Right atrium auricular region (tissue), 2 donors: ENCODE data around the gene ATP6V1G3. TPM values are rescaled to one million over a fixed set of nuclear protein-coding genes. Genes with fewer than 3 reads are reported as not detected.

ENCODE experiments used
- DNase-seq: peaks from one replicate; pipeline ENCODE4 v3.0.0-alpha.2; 2019; ENCODE audit warnings: low spot score
- H3K27ac ChIP-seq, 2 donors: fragments of 200-600 bp; sonication (generic); 1 replicate in 1 of 2; 2 replicates in 1 of 2; pipeline ENCODE4 v1.5.1; 2016 to 2019
- H3K27me3 ChIP-seq, 2 donors: fragments of 200-600 bp; sonication (generic); one replicate each; pipeline versions ENCODE4 v1.5.1 to v1.6.0; 2017 to 2019
- H3K36me3 ChIP-seq: fragments of 200-600 bp; sonication (generic); one replicate; pipeline ENCODE4 v1.5.1; 2016
- H3K4me1 ChIP-seq, 2 donors: fragments of 200-600 bp; sonication (generic); one replicate each; pipeline versions ENCODE4 v1.5.1 to v1.6.0; 2017 to 2019
- H3K4me3 ChIP-seq, 2 donors: fragments of 200-600 bp; sonication (generic); 1 replicate in 1 of 2; 2 replicates in 1 of 2; pipeline ENCODE4 v1.5.1; 2017 to 2019; ENCODE audit warnings: mild to moderate bottlenecking in 1 of 2, moderate library complexity in 1 of 2
- H3K9me3 ChIP-seq, 2 donors: fragments of 200-600 bp; sonication (generic); one replicate each; pipeline ENCODE4 v1.5.1; 2019
- total RNA-seq, 2 donors: library from RNA; depleted of rRNA; stranded (reverse); fragments of >200 nt; gene quantifications; one replicate each; pipeline ENCODE4 v1.1.0, GENCODE V29; 2016
- TF ChIP-seq, protein P1 (sequence below), 2 donors: fragments of 200-600 bp; sonication (generic); IDR thresholded peaks; one replicate each; pipeline ENCODE4 v1.5.1; 2019; ENCODE audit warnings: antibody characterized with exemption in 2 of 2

Gene ATP6V1G3
- total RNA-seq, 2 donors from 2014 or later: not detected

DNA sequence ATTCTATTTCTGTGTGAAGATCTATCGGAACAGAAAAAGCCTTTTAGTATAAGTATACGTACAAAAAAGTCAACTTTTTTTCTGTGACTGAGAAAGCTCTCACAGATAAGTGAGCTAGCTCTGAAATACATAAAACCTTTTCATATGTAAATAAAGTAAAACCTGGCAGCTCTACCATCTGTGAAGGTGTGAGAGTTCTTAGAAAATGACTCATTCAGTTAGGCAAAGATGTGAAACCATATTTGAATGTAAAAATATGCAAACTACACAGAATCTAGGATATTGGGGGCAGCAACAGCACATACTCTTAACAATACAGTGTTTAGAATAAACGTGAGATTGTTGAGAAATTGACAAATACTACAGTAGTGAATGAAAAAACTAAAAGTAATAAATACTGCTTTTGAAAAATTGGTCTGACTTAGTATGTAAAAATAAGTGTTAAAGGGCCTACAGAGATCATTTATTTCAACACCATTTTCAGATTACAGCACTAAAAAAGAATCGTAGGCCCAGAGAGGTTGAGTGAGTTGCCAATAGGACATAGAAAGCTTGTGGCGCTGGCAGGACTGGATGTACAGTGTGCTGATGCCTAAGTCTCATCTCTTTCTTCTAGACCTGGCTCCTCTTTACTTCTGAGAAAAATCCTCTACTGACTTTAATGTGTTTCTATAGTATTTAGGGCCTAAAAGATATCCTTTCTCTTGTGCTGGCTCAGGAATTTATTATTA lies 19.8 kb downstream of the ATP6V1G3 start:
- DNase-seq: no peak
- Histone ChIP-seq H3K36me3 (no peaks in the 10 kb centered on the region), H3K27ac (no peak overlapping the region), H3K9me3 (no peaks in the 10 kb centered on the region), H3K4me3 (no peak overlapping the region), H3K4me1 (no peaks in the 10 kb centered on the region), H3K27me3 (no peaks in the 10 kb centered on the region)
- TF ChIP-seq, protein P1, sequence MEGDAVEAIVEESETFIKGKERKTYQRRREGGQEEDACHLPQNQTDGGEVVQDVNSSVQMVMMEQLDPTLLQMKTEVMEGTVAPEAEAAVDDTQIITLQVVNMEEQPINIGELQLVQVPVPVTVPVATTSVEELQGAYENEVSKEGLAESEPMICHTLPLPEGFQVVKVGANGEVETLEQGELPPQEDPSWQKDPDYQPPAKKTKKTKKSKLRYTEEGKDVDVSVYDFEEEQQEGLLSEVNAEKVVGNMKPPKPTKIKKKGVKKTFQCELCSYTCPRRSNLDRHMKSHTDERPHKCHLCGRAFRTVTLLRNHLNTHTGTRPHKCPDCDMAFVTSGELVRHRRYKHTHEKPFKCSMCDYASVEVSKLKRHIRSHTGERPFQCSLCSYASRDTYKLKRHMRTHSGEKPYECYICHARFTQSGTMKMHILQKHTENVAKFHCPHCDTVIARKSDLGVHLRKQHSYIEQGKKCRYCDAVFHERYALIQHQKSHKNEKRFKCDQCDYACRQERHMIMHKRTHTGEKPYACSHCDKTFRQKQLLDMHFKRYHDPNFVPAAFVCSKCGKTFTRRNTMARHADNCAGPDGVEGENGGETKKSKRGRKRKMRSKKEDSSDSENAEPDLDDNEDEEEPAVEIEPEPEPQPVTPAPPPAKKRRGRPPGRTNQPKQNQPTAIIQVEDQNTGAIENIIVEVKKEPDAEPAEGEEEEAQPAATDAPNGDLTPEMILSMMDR (IDR thresholded peaks at IDR 0.05): no peak

DNA sequence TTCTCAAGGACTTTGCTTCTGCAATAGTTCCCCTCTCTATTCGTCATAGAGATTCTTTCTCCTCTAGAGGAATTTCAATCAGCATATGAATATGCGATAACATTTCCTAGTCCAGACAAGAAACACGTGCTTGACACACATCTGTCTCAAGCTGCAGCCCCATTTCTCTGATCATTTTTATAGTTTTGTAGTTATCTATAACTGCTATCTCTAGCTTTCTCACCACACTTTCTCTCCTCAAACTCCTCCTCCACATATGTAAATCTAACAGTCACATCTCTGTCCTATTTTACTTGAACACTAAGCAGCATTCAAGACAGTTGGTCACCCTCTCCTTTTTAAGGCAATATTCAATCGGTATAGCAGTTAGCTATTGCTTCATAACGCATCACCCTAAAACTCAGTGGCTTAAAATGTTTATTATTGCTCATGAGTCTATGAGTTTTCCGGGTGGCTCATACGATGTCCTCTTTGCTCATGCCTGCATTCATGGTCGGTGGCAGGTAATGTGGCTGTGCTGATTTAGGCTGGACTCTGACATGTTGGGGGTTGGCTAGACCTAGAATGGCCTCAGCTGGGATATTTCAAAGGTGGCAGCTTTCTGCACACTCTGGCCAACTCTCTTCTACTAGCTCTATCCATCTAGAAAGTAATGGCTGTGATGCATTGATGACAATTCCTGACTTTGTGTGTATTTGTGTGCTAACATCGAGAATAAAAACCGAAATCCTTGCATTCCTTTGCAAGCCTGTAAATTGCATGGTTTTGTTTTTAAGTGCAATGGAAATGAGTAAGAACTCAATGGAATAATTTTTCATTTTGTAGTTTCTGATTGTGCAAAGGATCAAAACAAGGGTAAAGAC lies 20.6 kb downstream of the ATP6V1G3 start:
- TF ChIP-seq, protein P1 (IDR thresholded peaks at IDR 0.05): no peak
- no peak for DNase-seq
- no peaks in the 10 kb centered on the region for H3K4me1 ChIP-seq
- H3K27ac ChIP-seq: no peak overlapping the region
- no peaks in the 10 kb centered on the region for H3K9me3 ChIP-seq
- H3K27me3 ChIP-seq: no peaks in the 10 kb centered on the region
- H3K36me3 ChIP-seq: no peaks in the 10 kb centered on the region
- no peak overlapping the region for H3K4me3 ChIP-seq

DNA sequence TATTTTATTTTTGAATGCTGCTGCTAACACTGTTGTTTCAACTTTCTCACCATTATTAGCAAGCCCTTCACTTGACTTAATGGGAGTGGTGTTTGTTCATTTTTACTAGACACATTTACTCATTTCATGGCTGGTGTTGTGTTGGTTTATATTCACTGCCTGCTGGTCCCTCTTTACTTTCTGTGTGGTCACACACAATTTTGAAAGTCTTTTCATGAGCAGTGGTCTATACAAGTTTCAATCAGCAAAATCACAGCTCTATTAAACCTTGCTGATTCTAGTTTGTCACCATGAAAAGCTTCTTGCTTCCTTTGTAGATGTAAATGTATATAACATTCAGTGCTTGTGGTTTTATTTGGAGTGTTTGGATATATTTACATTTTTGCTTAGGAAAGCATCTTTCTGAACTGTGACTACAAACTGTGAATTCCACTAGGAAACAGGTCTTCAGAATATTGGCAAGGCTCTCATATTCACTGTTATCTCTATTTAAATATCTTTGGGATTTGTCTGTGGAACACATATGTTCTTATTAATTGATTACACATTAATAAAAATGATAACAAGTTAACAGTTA lies 22.8 kb downstream of the ATP6V1G3 start:
- H3K27me3 ChIP-seq: no peaks in the 10 kb centered on the region
- no peak overlapping the region for H3K4me3 ChIP-seq
- no peaks in the 10 kb centered on the region for H3K36me3 ChIP-seq
- no peaks in the 10 kb centered on the region for H3K9me3 ChIP-seq
- no peak overlapping the region for H3K27ac ChIP-seq
- TF ChIP-seq, protein P1 (IDR thresholded peaks at IDR 0.05): no peak
- DNase-seq: no peak
- no peaks in the 10 kb centered on the region for H3K4me1 ChIP-seq

DNA sequence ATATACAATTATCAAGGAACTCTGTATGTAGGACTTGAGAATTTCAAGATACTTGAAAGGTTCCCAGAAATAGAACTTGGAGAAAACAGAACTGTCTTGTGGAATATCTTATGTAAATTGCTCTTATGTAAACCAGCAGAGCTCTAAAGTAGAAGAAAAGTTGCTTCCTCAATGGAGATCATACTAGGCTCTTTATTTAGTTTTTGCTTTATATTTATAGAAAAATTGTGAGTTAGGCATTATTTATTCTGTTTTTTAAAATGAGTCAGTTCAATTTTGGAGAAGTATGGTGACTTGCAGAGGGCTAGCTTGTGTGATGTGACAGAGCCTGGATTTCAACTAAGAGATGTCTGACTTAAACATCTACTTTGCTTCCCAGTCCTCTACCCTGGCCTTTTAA lies 40.4 kb downstream of the ATP6V1G3 start:
- no peak overlapping the region for H3K27ac ChIP-seq

DNA sequence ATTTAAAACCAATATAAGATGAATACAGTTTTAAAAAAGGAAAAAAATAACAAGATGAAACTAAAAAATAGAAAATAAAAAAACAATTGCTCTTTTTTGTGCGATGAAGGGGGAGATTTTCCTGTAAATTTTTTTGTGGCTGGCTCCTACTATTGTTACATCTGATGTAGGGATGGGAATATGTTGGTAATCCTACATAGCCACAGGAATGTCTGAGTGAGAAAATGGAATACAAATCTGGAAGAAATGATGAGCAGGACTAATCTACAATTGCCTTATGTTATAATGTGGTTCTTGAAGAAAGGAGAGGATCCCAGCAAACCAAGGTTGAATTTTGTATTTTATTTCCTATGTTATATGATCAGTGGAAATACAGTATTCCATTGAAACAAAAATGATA lies 40.9 kb downstream of the ATP6V1G3 start:
- no peak for DNase-seq
- H3K36me3 ChIP-seq: no peaks in the 10 kb centered on the region
- no peaks in the 10 kb centered on the region for H3K4me1 ChIP-seq
- no peak overlapping the region for H3K4me3 ChIP-seq
- H3K27me3 ChIP-seq: no peaks in the 10 kb centered on the region
- no peak overlapping the region for H3K27ac ChIP-seq
- H3K9me3 ChIP-seq: peaks cover 0 to 15% of the 10 kb centered on the region in 2 donors
- TF ChIP-seq, protein P1 (IDR thresholded peaks at IDR 0.05): no peak

More for the DNA sequence above, 40.4 kb downstream of the ATP6V1G3 start:
- no peaks in the 10 kb centered on the region for H3K27me3 ChIP-seq
- no peaks in the 10 kb centered on the region for H3K36me3 ChIP-seq
- H3K4me3 ChIP-seq: no peak overlapping the region
- peaks cover 0 to 15% of the 10 kb centered on the region in 2 donors for H3K9me3 ChIP-seq
- DNase-seq: no peak
- TF ChIP-seq, protein P1 (IDR thresholded peaks at IDR 0.05): no peak
- no peaks in the 10 kb centered on the region for H3K4me1 ChIP-seq
